PFSK-1 (cell line): ENCODE measurements around the gene AXDND1.

Experiments
- POLR2AphosphoS5 ChIP-seq: IDR thresholded peaks from 2 replicates; pipeline ENCODE4 v1.6.1; 2012; ENCODE audit warnings: low read depth, mild to moderate bottlenecking, control low read depth, low read length, moderate library complexity
- TAF1 ChIP-seq: IDR thresholded peaks from 2 replicates; pipeline ENCODE4 v1.6.1; 2012; ENCODE audit warnings: low read length, control low read depth, borderline replicate concordance; ENCODE audit not compliant: insufficient read depth

- TF ChIP-seq POLR2AphosphoS5 = no peak
- TF ChIP-seq TAF1 = no peak
Observed at GRCh38 chr1:179591592-179592580, 226.1 kb downstream of the AXDND1 start, which contains the start of gene TDRD5.
